Endodermal cell (in vitro differentiated cells): Measurements from ENCODE around the gene ACACA. TPM values are rescaled to one million over a fixed set of nuclear protein-coding genes. Genes with fewer than 3 reads are reported as not detected.
A peak's percentile ranks its signal among the peaks of the same experiment; 100 is the strongest.

Source experiments
- DNase-seq: peaks from one replicate; pipeline ENCODE4 v3.0.0-alpha.2; 2017
- H3K27ac ChIP-seq: 2 replicates; pipeline ENCODE4 v1.5.1; 2013; ENCODE audit warnings: mild to moderate bottlenecking, low read depth, low read length, moderate library complexity
- H3K27me3 ChIP-seq: 2 replicates; pipeline ENCODE4 v1.6.1; 2013; ENCODE audit warnings: mild to moderate bottlenecking, low read length, moderate library complexity; ENCODE audit not compliant: insufficient read depth, control insufficient read depth, poor library complexity, severe bottlenecking
- H3K36me3 ChIP-seq: 2 replicates; pipeline ENCODE4 v1.7.0; 2013; ENCODE audit warnings: mild to moderate bottlenecking, low read length, moderate library complexity; ENCODE audit not compliant: control insufficient read depth, insufficient read depth
- H3K4me1 ChIP-seq: one replicate; pipeline ENCODE4 v1.7.0; 2013; ENCODE audit warnings: low read length; ENCODE audit not compliant: control insufficient read depth, insufficient read depth
- H3K4me3 ChIP-seq: 2 replicates; pipeline ENCODE4 v1.5.1; 2013; ENCODE audit warnings: mild to moderate bottlenecking, low read length, moderate library complexity
- H3K9ac ChIP-seq: 2 replicates; pipeline ENCODE4 v1.6.1; 2013; ENCODE audit warnings: mild to moderate bottlenecking, low read length, moderate library complexity; ENCODE audit not compliant: poor library complexity, severe bottlenecking; ENCODE audit errors: extremely low read depth
- H3K9me3 ChIP-seq: 2 replicates; pipeline ENCODE4 v1.6.1; 2013; ENCODE audit warnings: mild to moderate bottlenecking, low read length, moderate library complexity; ENCODE audit not compliant: control insufficient read depth
- H3K27ac Mint-ChIP-seq: 2 replicates; pipeline ENCODE4 v1.8.0; 2020; ENCODE audit warnings: mixed read lengths
- H3K27me3 Mint-ChIP-seq: 2 replicates; pipeline ENCODE4 v1.8.0; 2021; ENCODE audit warnings: mild to moderate bottlenecking, mixed read lengths; ENCODE audit not compliant: insufficient read depth
- H3K36me3 Mint-ChIP-seq: 2 replicates; pipeline ENCODE4 v1.8.0; 2020; ENCODE audit warnings: low read depth, mixed read lengths
- H3K4me1 Mint-ChIP-seq: 2 replicates; pipeline ENCODE4 v1.8.0; 2020; ENCODE audit warnings: mixed read lengths
- H3K4me3 Mint-ChIP-seq: 2 replicates; pipeline ENCODE4 v1.8.0; 2020; ENCODE audit warnings: mild to moderate bottlenecking, moderate library complexity, mixed read lengths
- H3K9me3 Mint-ChIP-seq: 2 replicates; pipeline ENCODE4 v1.8.0; 2020; ENCODE audit warnings: mild to moderate bottlenecking, mixed read lengths
- CTCF ChIP-seq: fragments of 200-600 bp; sonication (generic); conservative IDR thresholded peaks from 2 replicates; pipeline ENCODE4 v1.5.0; 2021; ENCODE audit warnings: antibody characterized with exemption, mild to moderate bottlenecking
- WGBS, 2 experiments: methylation state at CpG; one replicate each; pipeline versions ENCODE4 v1.1.5 to v1.1.7; 2013; ENCODE audit warnings: missing lambda C conversion rate in 2 of 2, mixed read lengths in 1 of 2; ENCODE audit not compliant: insufficient coverage in 1 of 2, insufficient read length in 1 of 2; 5-methylcytosine and 5-hydroxymethylcytosine counted together
- total RNA-seq, 2 donors: library from RNA; stranded (reverse); fragmentation: NEBNext Ultra II Directional in 1 of 2; extraction: Animal tissue kit (Norgen Biotek cat#: 25700) in 1 of 2; gene quantifications; 2 replicates in 1 of 2; 3 replicates in 1 of 2; pipeline ENCODE4 v1.2.1, GENCODE V29; 2021

ACACA gene
- total RNA-seq, 2 donors from 2014 or later = 66.7 to 68.6 TPM

DNA sequence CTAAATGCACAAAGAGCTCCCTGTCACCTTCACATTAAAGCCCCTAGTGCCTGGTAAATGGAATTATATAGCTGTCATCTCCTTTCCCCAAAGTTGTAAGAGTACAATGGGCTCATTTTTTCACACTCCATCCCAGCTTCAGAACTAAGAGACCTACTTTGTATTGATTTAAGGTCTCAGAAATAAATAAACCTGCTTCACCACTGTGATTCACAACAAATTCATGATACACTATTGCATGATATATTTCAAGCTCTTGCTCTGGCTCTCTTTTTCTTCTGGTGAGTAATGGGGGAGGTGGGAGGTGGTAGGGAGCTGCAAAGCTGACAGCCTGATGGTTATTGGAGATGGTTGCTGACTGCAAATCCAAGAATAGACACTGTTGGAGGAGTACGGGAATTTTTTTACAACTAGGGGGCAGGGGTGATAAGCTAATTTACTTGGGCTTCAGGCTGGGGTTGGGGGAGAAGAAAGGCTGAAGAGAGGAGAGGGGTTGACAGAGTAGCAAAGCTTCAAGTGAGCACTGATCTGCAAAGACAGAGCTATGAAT, 268.0 kb downstream of the ACACA start:
- 96% methylated on average over 1 of the region's 1 CpG; no CpG with 5 or more reads in 1 of the 2 experiments for WGBS, 2 experiments
- no peak for TF ChIP-seq CTCF
- no peak for DNase-seq
- no peaks in the 10 kb centered on the region for H3K27me3 Mint-ChIP-seq
- Histone ChIP-seq H3K36me3 (peaks cover 7% of the 10 kb centered on the region), H3K27ac (peak overlapping the region; percentile 4), H3K4me1 (peaks cover 7% of the 10 kb centered on the region), H3K9me3 (no peaks in the 10 kb centered on the region), H3K9ac (no peak overlapping the region), H3K27me3 (no peaks in the 10 kb centered on the region), H3K4me3 (no peak overlapping the region)
- H3K9me3 Mint-ChIP-seq = no peaks in the 10 kb centered on the region
- H3K36me3 Mint-ChIP-seq = peaks cover 9% of the 10 kb centered on the region
- H3K4me3 Mint-ChIP-seq = no peak overlapping the region
- H3K27ac Mint-ChIP-seq = no peak overlapping the region
- H3K4me1 Mint-ChIP-seq = peaks cover 50% of the 10 kb centered on the region

DNA sequence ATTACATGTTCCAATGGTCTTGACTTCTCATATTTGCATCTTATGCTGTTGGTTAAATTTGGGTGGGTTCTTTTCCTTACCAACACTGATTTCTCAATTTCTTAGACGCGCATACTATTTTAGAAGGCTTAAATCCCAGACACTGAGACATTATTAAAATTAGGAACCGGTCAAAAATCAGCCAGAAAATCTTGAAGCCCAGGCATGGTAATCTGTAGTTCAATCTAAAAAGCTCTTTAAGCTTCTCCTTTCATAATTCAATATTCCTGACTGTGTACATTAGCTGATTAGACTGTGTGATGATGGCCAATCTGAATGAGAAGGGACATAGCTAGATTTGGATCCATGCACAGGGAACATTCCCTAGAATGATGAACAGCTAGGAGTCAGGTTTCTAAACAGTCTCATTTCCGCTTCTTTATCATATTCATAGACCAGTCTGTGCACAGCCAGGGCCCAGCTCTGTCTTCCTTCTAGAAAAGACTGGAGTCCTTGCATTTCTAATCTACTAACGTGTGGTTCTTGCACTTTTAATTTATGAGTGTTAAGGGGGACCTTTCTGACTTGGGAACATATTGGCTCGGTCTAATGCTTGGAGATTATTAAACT, 268.6 kb downstream of the ACACA start:
- peaks cover 13% of the 10 kb centered on the region for H3K36me3 ChIP-seq
- Mint-ChIP-seq H3K36me3 (peaks cover 9% of the 10 kb centered on the region), H3K4me3 (no peak overlapping the region), H3K4me1 (peaks cover 54% of the 10 kb centered on the region), H3K9me3 (no peaks in the 10 kb centered on the region), H3K27me3 (no peaks in the 10 kb centered on the region), H3K27ac (no peak overlapping the region)
- TF ChIP-seq CTCF = no peak
- 89 to 99% methylated on average over 3 to 6 of the region's 6 CpGs for WGBS, 2 experiments
- no peak overlapping the region for H3K9ac ChIP-seq
- no peak overlapping the region for H3K4me3 ChIP-seq
- H3K27me3 ChIP-seq = no peaks in the 10 kb centered on the region
- H3K9me3 ChIP-seq = no peaks in the 10 kb centered on the region
- peaks cover 9% of the 10 kb centered on the region for H3K4me1 ChIP-seq
- H3K27ac ChIP-seq = peak overlapping the region; percentile 4
- no peak for DNase-seq

GRCh38 chr17:37137070-37137610, 269.5 kb downstream of the ACACA start:
- peak; percentile 63 for TF ChIP-seq CTCF
- H3K27me3 Mint-ChIP-seq = no peaks in the 10 kb centered on the region
- 86 to 88% methylated on average over 3 to 4 of the region's 4 CpGs for WGBS, 2 experiments
- H3K9me3 Mint-ChIP-seq = no peaks in the 10 kb centered on the region
- Histone ChIP-seq H3K27me3 (no peaks in the 10 kb centered on the region), H3K27ac (no peak overlapping the region), H3K4me1 (peaks cover 9% of the 10 kb centered on the region), H3K4me3 (no peak overlapping the region), H3K9me3 (no peaks in the 10 kb centered on the region), H3K9ac (no peak overlapping the region), H3K36me3 (peaks cover 18% of the 10 kb centered on the region)
- H3K27ac Mint-ChIP-seq = no peak overlapping the region
- no peak for DNase-seq
- peaks cover 4% of the 10 kb centered on the region for H3K36me3 Mint-ChIP-seq
- H3K4me1 Mint-ChIP-seq = peaks cover 58% of the 10 kb centered on the region
- H3K4me3 Mint-ChIP-seq = no peak overlapping the region
